Panc1 (cell line): Measurements from ENCODE around the gene DARS2. TPM values are rescaled to one million over a fixed set of nuclear protein-coding genes. Genes with fewer than 3 reads are reported as not detected.
A peak's percentile ranks its signal among the peaks of the same experiment; 100 is the strongest.

Experiments used
- ATAC-seq: fragments of 200-7000 bp; cut with Tn5 transposase; 2 replicates; pipeline ENCODE4 v1.9.1; 2020; ENCODE audit warnings: mild to moderate bottlenecking, moderate library complexity
- Bru-seq: library from RNA; stranded (reverse); fragments of 400-500 nt; gene quantifications from one replicate; lab custom pipeline; 2021; lab: Mats Ljungman, UMichigan
- BruChase-seq, 2 experiments: library from RNA; stranded (reverse); fragments of 400-500 nt; gene quantifications; one replicate each; lab custom pipeline; 2021; lab: Mats Ljungman, UMichigan
- BruUV-seq: library from RNA; stranded (reverse); fragments of 400-500 nt; replicated peaks from 2 replicates; lab custom pipeline; 2021; lab: Mats Ljungman, UMichigan
- CTCF ChIA-PET: fragments of 300-600 bp; sonication (Branson Sonifier 250); formaldehyde crosslinking; loops from one replicate; lab custom pipeline; 2022; ENCODE audit warnings: antibody characterized with exemption; lab: Charles Lee
- POLR2A ChIA-PET: fragments of 300-600 bp; sonication (Branson Sonifier 250); formaldehyde crosslinking; loops from one replicate; lab custom pipeline; 2022; ENCODE audit warnings: antibody characterized with exemption; lab: Charles Lee
- DNase-seq: peaks from one replicate; pipeline ENCODE4 v3.0.0-alpha.2; 2010; ENCODE audit warnings: low read depth, low spot score
- H3K27ac ChIP-seq: 2 replicates; pipeline ENCODE4 v1.5.1; 2011; ENCODE audit warnings: mild to moderate bottlenecking, low read length, inconsistent platforms
- H3K27me3 ChIP-seq: fragments of 200-500 bp; sonication (Bioruptor generic); 2 replicates; pipeline ENCODE4 v1.6.0; 2014; ENCODE audit warnings: low read length, inconsistent platforms; ENCODE audit not compliant: control insufficient read depth, insufficient read depth
- H3K36me3 ChIP-seq: fragments of 200-500 bp; sonication (Bioruptor generic); 2 replicates; pipeline ENCODE4 v1.5.1; 2014; ENCODE audit warnings: inconsistent platforms, mild to moderate bottlenecking, low read length, moderate library complexity; ENCODE audit not compliant: control insufficient read depth, insufficient read depth
- H3K4me1 ChIP-seq: 2 replicates; pipeline ENCODE4 v1.5.1; 2011; ENCODE audit warnings: inconsistent platforms, mild to moderate bottlenecking, low read length, moderate library complexity; ENCODE audit not compliant: control insufficient read depth, insufficient read depth
- H3K4me3 ChIP-seq, 2 experiments: 2 replicates each; pipeline ENCODE4 v1.5.1; 2011 to 2012; ENCODE audit warnings: low read depth in 2 of 2, low read length in 2 of 2, mild to moderate bottlenecking in 2 of 2, inconsistent platforms in 1 of 2, moderate library complexity in 1 of 2
- H3K9me3 ChIP-seq: fragments of 200-500 bp; sonication (Bioruptor generic); 2 replicates; pipeline ENCODE4 v1.5.1; 2014; ENCODE audit warnings: low read depth, mild to moderate bottlenecking, inconsistent platforms, low read length, moderate library complexity; ENCODE audit not compliant: control insufficient read depth, insufficient read depth
- POLR2AphosphoS5 ChIP-seq: IDR thresholded peaks from 2 replicates; pipeline ENCODE4 v1.6.1; 2012; ENCODE audit warnings: mild to moderate bottlenecking, low read depth, low read length, moderate library complexity
- SIN3A ChIP-seq: IDR thresholded peaks from 2 replicates; pipeline ENCODE4 v1.6.1; 2012; ENCODE audit warnings: low read depth, mild to moderate bottlenecking, low read length, moderate library complexity, borderline replicate concordance; ENCODE audit not compliant: insufficient read depth
- TCF7L2 ChIP-seq: IDR thresholded peaks from 2 replicates; pipeline ENCODE4 v1.6.1; 2011; ENCODE audit warnings: mild to moderate bottlenecking, low read depth, low read length, inconsistent platforms
- in situ Hi-C: cut with HindIII; loops from 2 replicates; pipeline ENCODE4 v1.10.0; 2016; ENCODE audit warnings: low sequenced_read_pairs, low pct_unique_long_range_greater_than_20kb
- intact Hi-C: fragments of 100-400 bp; cut with micrococcal nuclease; formaldehyde crosslinking; loops from one replicate; pipeline ENCODE4 v1.10.0; 2022; ENCODE audit not compliant: unreplicated experiment
- long read RNA-seq: library from polyadenylated mRNA; unstranded; transcript quantifications from one replicate; pipeline ENCODE4 v2.0.0, GENCODE V29; 2021; ENCODE audit not compliant: unreplicated experiment
- polyA plus RNA-seq: library from polyadenylated mRNA; unstranded; fragments of >200 nt; gene quantifications from one replicate; pipeline ENCODE4 v1.2.1, GENCODE V29; 2012; ENCODE audit warnings: missing spikeins; ENCODE audit not compliant: insufficient read length
- total RNA-seq: library from RNA; stranded (reverse); gene quantifications from one replicate; pipeline ENCODE4 v1.2.1, GENCODE V29; 2021; ENCODE audit not compliant: unreplicated experiment
- TF ChIP-seq, protein P1 (sequence below), 2 experiments: IDR thresholded peaks; 2 replicates each; pipeline ENCODE4 v1.6.1; 2011 to 2012; ENCODE audit warnings: low read depth in 2 of 2, control low read depth in 1 of 2, low read length in 1 of 2, mild to moderate bottlenecking in 1 of 2, moderate library complexity in 1 of 2; ENCODE audit not compliant: insufficient read depth in 1 of 2
- TF ChIP-seq, protein P2 (sequence below): fragments of 450-650 bp; IDR thresholded peaks from 2 replicates; pipeline ENCODE4 v1.5.1; 2017; ENCODE audit warnings: mild to moderate bottlenecking

Gene DARS2, protein sequence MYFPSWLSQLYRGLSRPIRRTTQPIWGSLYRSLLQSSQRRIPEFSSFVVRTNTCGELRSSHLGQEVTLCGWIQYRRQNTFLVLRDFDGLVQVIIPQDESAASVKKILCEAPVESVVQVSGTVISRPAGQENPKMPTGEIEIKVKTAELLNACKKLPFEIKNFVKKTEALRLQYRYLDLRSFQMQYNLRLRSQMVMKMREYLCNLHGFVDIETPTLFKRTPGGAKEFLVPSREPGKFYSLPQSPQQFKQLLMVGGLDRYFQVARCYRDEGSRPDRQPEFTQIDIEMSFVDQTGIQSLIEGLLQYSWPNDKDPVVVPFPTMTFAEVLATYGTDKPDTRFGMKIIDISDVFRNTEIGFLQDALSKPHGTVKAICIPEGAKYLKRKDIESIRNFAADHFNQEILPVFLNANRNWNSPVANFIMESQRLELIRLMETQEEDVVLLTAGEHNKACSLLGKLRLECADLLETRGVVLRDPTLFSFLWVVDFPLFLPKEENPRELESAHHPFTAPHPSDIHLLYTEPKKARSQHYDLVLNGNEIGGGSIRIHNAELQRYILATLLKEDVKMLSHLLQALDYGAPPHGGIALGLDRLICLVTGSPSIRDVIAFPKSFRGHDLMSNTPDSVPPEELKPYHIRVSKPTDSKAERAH
- 28.8 TPM for total RNA-seq
- polyA plus RNA-seq = 13.8 TPM
- percentile 63 among the genes with signal in this experiment for Bru-seq, nascent RNA
- BruChase-seq, experiment 1, labeled RNA remaining after a 2-hour chase = percentile 60 among the genes with signal in this experiment
- BruChase-seq, experiment 2, labeled RNA remaining after a 6-hour chase = percentile 75 among the genes with signal in this experiment
- long read RNA-seq, transcript DARS2-201 (17 exons, 3,441 nt) = major isoform, 38 of 45 reads
- long read RNA-seq, partial matches to known transcripts = 1 of 45 reads
- long read RNA-seq, other reads (novel, unspliced or antisense) = 2 of 45 reads

DNA sequence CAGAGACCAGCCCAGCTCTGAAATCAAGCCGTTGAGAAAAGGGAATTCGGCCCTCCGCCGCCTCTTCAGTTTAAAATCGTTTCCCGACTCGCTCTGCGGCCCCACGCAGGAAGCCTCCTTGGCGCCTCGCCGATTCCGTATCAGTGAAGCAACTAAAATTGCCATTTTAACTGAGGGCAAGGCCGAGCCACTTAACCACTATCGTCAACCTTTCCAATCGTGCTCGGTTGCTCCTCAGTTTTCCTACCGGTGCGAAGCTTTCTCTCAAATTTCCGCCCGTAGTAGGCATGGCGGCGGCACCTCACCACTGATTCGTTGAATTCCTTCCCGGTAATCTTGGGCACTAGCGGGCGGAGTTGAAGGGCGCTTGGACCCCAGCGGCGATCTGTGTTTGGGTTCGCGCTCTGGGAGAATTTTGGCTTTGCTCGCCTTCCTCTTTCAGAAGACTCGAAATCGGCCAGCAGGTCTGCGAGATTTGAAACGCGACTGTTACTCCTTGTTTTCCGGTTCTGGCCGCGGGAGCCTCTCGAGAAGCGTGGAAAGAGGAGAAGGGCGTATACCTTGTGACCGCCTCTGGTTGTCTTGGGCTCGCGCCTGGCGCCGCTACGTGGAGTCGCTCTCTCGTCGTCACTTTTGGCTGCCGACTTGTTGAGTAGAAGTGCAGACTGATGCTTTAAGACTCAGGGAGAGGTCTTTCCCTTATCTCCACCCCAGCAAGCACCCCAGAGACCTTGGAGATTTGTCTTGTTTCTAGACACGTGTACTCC is at the start of gene DARS2, which contains the start of gene CENPL:
DARS2 (plus strand) TSS at position 359 of the 767 bp plus-strand sequence. CDS start 557 bp downstream, outside the sequence.
CENPL (minus strand) TSS at position 569 of the 767 bp plus-strand sequence. CDS start 13,584 bp downstream, outside the sequence.
- peak; percentile 94 for ATAC-seq
- in situ Hi-C loops = no loop called here
- TF ChIP-seq SIN3A = no peak; the same call in none of the 2 replicates
- TF ChIP-seq TCF7L2 = peak; percentile 44; the same call in 1 of the 2 replicates
- TF ChIP-seq, protein P1, sequence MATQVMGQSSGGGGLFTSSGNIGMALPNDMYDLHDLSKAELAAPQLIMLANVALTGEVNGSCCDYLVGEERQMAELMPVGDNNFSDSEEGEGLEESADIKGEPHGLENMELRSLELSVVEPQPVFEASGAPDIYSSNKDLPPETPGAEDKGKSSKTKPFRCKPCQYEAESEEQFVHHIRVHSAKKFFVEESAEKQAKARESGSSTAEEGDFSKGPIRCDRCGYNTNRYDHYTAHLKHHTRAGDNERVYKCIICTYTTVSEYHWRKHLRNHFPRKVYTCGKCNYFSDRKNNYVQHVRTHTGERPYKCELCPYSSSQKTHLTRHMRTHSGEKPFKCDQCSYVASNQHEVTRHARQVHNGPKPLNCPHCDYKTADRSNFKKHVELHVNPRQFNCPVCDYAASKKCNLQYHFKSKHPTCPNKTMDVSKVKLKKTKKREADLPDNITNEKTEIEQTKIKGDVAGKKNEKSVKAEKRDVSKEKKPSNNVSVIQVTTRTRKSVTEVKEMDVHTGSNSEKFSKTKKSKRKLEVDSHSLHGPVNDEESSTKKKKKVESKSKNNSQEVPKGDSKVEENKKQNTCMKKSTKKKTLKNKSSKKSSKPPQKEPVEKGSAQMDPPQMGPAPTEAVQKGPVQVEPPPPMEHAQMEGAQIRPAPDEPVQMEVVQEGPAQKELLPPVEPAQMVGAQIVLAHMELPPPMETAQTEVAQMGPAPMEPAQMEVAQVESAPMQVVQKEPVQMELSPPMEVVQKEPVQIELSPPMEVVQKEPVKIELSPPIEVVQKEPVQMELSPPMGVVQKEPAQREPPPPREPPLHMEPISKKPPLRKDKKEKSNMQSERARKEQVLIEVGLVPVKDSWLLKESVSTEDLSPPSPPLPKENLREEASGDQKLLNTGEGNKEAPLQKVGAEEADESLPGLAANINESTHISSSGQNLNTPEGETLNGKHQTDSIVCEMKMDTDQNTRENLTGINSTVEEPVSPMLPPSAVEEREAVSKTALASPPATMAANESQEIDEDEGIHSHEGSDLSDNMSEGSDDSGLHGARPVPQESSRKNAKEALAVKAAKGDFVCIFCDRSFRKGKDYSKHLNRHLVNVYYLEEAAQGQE (IDR thresholded peaks at IDR 0.05; ENCODE audit: insufficient read depth in 1 of 2, low read depth in 2 of 2, low read length in 1 of 2) = peak in 1 of 2 experiments; percentile 45; a peak in 2 of 4 replicates
- peak; percentile 65 for TF ChIP-seq POLR2AphosphoS5
- no TSS peak for BruUV-seq
- Histone ChIP-seq H3K4me3 (peak within 1 kb of the TSS; percentile 99), H3K27me3 (no peaks in the 10 kb centered on the region), H3K36me3 (peaks cover 4% of the 10 kb centered on the region), H3K9me3 (no peaks in the 10 kb centered on the region), H3K4me1 (peaks cover 20% of the 10 kb centered on the region), H3K27ac (peak within 1 kb of the TSS; percentile 99)
- ChIA-PET CTCF (no interaction called here), POLR2A (interaction anchor here (0.7 to 0.8 kb wide), 2 partner anchors 15 to 39 kb away, joined by 3 to 4 read pairs; no protein-coding TSS in a partner anchor)
- peak; percentile 91 for DNase-seq
- intact Hi-C loops = loop anchor here (5.0 kb wide), 1 partner anchor 392 kb away; no protein-coding TSS in a partner anchor

DNA sequence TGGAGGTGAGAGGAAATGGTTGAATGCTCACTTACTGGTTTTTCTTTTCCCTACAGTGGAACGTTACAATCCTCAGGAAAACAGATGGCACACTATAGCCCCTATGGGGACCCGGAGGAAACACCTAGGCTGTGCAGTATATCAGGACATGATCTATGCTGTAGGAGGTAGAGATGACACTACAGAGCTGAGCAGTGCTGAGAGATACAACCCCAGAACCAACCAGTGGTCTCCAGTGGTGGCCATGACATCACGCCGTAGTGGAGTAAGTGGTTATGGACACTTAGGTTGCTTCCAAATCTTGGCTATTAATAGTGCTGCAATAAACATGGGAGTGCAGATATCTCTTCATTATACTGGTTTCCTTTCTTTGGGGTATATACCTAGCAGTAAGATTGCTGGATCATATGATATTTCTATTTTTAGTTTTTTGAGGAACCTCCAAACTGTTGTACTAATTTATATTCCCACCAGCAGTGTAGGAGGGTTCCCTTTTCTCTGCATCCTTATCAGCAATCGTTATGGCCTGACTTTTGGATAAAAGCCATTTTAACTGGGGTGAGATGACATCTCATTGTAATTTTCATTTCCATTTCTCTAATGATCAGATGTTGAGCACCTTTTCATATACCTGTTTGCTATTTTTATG is 48.8 kb upstream of the DARS2 start:
- Histone ChIP-seq H3K4me3 (no peak overlapping the region), H3K9me3 (no peaks in the 10 kb centered on the region), H3K36me3 (no peaks in the 10 kb centered on the region), H3K4me1 (no peaks in the 10 kb centered on the region), H3K27me3 (no peaks in the 10 kb centered on the region), H3K27ac (no peak overlapping the region)
- ChIA-PET CTCF (no interaction called here), POLR2A (no interaction called here)
- intact Hi-C loops = no loop called here
- in situ Hi-C loops = no loop called here
- DNase-seq = no peak
- TF ChIP-seq, protein P1 (IDR thresholded peaks at IDR 0.05; ENCODE audit: insufficient read depth in 1 of 2, low read depth in 2 of 2, low read length in 1 of 2) = no peak
- no peak for TF ChIP-seq POLR2AphosphoS5
- TF ChIP-seq SIN3A = no peak
- TF ChIP-seq, protein P2, sequence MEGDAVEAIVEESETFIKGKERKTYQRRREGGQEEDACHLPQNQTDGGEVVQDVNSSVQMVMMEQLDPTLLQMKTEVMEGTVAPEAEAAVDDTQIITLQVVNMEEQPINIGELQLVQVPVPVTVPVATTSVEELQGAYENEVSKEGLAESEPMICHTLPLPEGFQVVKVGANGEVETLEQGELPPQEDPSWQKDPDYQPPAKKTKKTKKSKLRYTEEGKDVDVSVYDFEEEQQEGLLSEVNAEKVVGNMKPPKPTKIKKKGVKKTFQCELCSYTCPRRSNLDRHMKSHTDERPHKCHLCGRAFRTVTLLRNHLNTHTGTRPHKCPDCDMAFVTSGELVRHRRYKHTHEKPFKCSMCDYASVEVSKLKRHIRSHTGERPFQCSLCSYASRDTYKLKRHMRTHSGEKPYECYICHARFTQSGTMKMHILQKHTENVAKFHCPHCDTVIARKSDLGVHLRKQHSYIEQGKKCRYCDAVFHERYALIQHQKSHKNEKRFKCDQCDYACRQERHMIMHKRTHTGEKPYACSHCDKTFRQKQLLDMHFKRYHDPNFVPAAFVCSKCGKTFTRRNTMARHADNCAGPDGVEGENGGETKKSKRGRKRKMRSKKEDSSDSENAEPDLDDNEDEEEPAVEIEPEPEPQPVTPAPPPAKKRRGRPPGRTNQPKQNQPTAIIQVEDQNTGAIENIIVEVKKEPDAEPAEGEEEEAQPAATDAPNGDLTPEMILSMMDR = no peak
- no peak for TF ChIP-seq TCF7L2
- BruUV-seq = no TSS peak
- ATAC-seq = no peak; the same call in 1 of the 2 replicates
